ENCODE results near the gene SLC13A2.

GRCh38 chr17:28511858-28512461 is 38.5 kb downstream of the SLC13A2 start:
- TF ChIP-seq CTCF (IDR thresholded peaks at IDR 0.05) (no peak), POLR2AphosphoS5 (IDR thresholded peaks at IDR 0.05) (no peak), POLR2A (IDR thresholded peaks at IDR 0.05) (no peak)

Data from upper lobe of left lung (tissue), 4 donors.